NCI-H1694 treated with DMSO at 0.1 percent for 48 hours (cell line): ENCODE results near the gene SVOPL.
"Not testable (repeated sequence)": the region's sequence is repeated elsewhere in the genome, so short reads cannot be mapped to it uniquely, and the experiment has no call there.

Source experiments
- DNase-seq: peaks from one replicate; lab custom pipeline; 2025; lab: John Stamatoyannopoulos, UW

Gene SVOPL

GRCh38 chr7:138701537-138701923 lies 368 bp upstream of the SVOPL start:
- no peak for DNase-seq

GRCh38 chr7:138699661-138700060 lies 1.5 kb downstream of the SVOPL start:
- no peak for DNase-seq

- DNase-seq = no peak
Measured at GRCh38 chr7:138698281-138698680, 2.9 kb downstream of the SVOPL start.

- no peak for DNase-seq
Measured at GRCh38 chr7:138697535-138698182, 3.5 kb downstream of the SVOPL start.

GRCh38 chr7:138695776-138696175 lies 5.4 kb downstream of the SVOPL start:
- not testable (repeated sequence) for DNase-seq

GRCh38 chr7:138695106-138695505 lies 6.1 kb downstream of the SVOPL start:
- no peak for DNase-seq

- no peak for DNase-seq
Measured at GRCh38 chr7:138691178-138691577, 10.0 kb downstream of the SVOPL start.

- no peak for DNase-seq
Measured at GRCh38 chr7:138690495-138690894, 10.7 kb downstream of the SVOPL start.

GRCh38 chr7:138688037-138688436 lies 13.1 kb downstream of the SVOPL start:
- DNase-seq = not testable (repeated sequence)

GRCh38 chr7:138684340-138684739 lies 16.8 kb downstream of the SVOPL start:
- DNase-seq = no peak

GRCh38 chr7:138679793-138680192 lies 21.4 kb downstream of the SVOPL start:
- DNase-seq = no peak

GRCh38 chr7:138670594-138670993 lies 30.6 kb downstream of the SVOPL start:
- DNase-seq = no peak

- DNase-seq = no peak
Measured at GRCh38 chr7:138669364-138669763, 31.8 kb downstream of the SVOPL start.

- no peak for DNase-seq
Measured at GRCh38 chr7:138668946-138669345, 32.2 kb downstream of the SVOPL start.

- DNase-seq = no peak
Measured at GRCh38 chr7:138668229-138668596, 32.9 kb downstream of the SVOPL start.

- no peak for DNase-seq
Measured at GRCh38 chr7:138667535-138668228, 33.5 kb downstream of the SVOPL start.

- DNase-seq = no peak
Measured at GRCh38 chr7:138666385-138666784, 34.8 kb downstream of the SVOPL start.

GRCh38 chr7:138665669-138666140 lies 35.5 kb downstream of the SVOPL start:
- no peak for DNase-seq

- DNase-seq = no peak
Measured at GRCh38 chr7:138665249-138665648, 35.9 kb downstream of the SVOPL start.

- DNase-seq = no peak
Measured at GRCh38 chr7:138663725-138664710, 37.1 kb downstream of the SVOPL start.

GRCh38 chr7:138662991-138663320 lies 38.2 kb downstream of the SVOPL start:
- no peak for DNase-seq

GRCh38 chr7:138662076-138662990 lies 38.8 kb downstream of the SVOPL start:
- DNase-seq = no peak
